A673 (cell line): Measurements from ENCODE around the gene ACSL5. TPM values are rescaled to one million over a fixed set of nuclear protein-coding genes. Genes with fewer than 3 reads are reported as not detected.

Source experiments
- BruUV-seq: library from RNA; stranded (reverse); fragments of 400-500 nt; replicated peaks from 2 replicates; lab custom pipeline; 2021; lab: Mats Ljungman, UMichigan
- CTCF ChIA-PET: fragments of 300-600 bp; sonication (Branson Sonifier 250); formaldehyde crosslinking; loops from one replicate; lab custom pipeline; 2022; ENCODE audit warnings: antibody characterized with exemption; lab: Charles Lee
- POLR2A ChIA-PET: fragments of 300-600 bp; sonication (Branson Sonifier 250); formaldehyde crosslinking; loops from one replicate; lab custom pipeline; 2022; ENCODE audit warnings: antibody characterized with exemption; ENCODE audit not compliant: low non-redundant PET; lab: Charles Lee
- DNase-seq: peaks from one replicate; pipeline ENCODE4 v3.0.0-alpha.2; 2015; ENCODE audit warnings: low spot score
- H3K27ac ChIP-seq: fragments of 200-600 bp; sonication (generic); 2 replicates; pipeline ENCODE4 v1.5.1; 2016; ENCODE audit warnings: mixed run types, low read depth, mild to moderate bottlenecking, mixed read lengths, antibody characterized with exemption, low read length; ENCODE audit not compliant: poor library complexity, severe bottlenecking
- H3K27me3 ChIP-seq: fragments of 200-600 bp; sonication (generic); replicated peaks from 2 replicates; pipeline ENCODE4 v1.6.1; 2017; ENCODE audit warnings: mixed run types, low read depth, mild to moderate bottlenecking, mixed read lengths, antibody characterized with exemption, low read length; ENCODE audit not compliant: insufficient read depth, poor library complexity
- H3K36me3 ChIP-seq: fragments of 200-600 bp; sonication (generic); 2 replicates; pipeline ENCODE4 v1.6.1; 2016; ENCODE audit warnings: mixed run types, mild to moderate bottlenecking, mixed read lengths, antibody characterized with exemption, low read length; ENCODE audit not compliant: insufficient read depth, poor library complexity, severe bottlenecking
- H3K4me1 ChIP-seq: fragments of 200-600 bp; sonication (generic); 2 replicates; pipeline ENCODE4 v1.6.1; 2017; ENCODE audit warnings: mixed run types, mild to moderate bottlenecking, mixed read lengths, antibody characterized with exemption, low read length; ENCODE audit not compliant: insufficient read depth, poor library complexity, severe bottlenecking
- H3K4me3 ChIP-seq: fragments of 200-600 bp; sonication (generic); 2 replicates; pipeline ENCODE4 v1.5.1; 2016; ENCODE audit warnings: low read depth, mixed run types, mild to moderate bottlenecking, mixed read lengths, low read length; ENCODE audit not compliant: poor library complexity, severe bottlenecking
- H3K9me3 ChIP-seq: fragments of 200-600 bp; sonication (generic); 2 replicates; pipeline ENCODE4 v1.6.1; 2016; ENCODE audit warnings: mixed run types, low read depth, mild to moderate bottlenecking, mixed read lengths, antibody characterized with exemption, low read length; ENCODE audit not compliant: poor library complexity, severe bottlenecking
- CTCF ChIP-seq: fragments of 300-800, 200-600 bp; sonication (generic); conservative IDR thresholded peaks from 2 replicates; pipeline ENCODE4 v1.5.1; 2017; ENCODE audit warnings: low read depth, mild to moderate bottlenecking, antibody characterized with exemption, low read length, moderate library complexity, mixed read lengths
- EZH2 ChIP-seq: fragments of 200-600 bp; sonication (generic); IDR thresholded peaks from 2 replicates; pipeline ENCODE4 v1.6.1; 2017; ENCODE audit warnings: borderline replicate concordance, low read depth, mild to moderate bottlenecking, mixed read lengths, antibody characterized with exemption, low read length; ENCODE audit not compliant: poor library complexity, severe bottlenecking
- intact Hi-C: fragments of 100-400 bp; cut with micrococcal nuclease; formaldehyde crosslinking; loops from one replicate; pipeline ENCODE4 v1.10.0; 2022; ENCODE audit not compliant: unreplicated experiment
- total RNA-seq: library from RNA; stranded (reverse); gene quantifications from 2 replicates; pipeline ENCODE4 v1.2.3, GENCODE V29; 2021

ACSL5 gene
- total RNA-seq, 1 experiment from 2014 or later: 1.0 TPM

GRCh38 chr10:112393827-112394226, 19.9 kb downstream of the ACSL5 start:
- CTCF ChIA-PET: no interaction called here

GRCh38 chr10:112394475-112394875, 20.6 kb downstream of the ACSL5 start:
- peaks cover 9% of the 10 kb centered on the region for H3K4me1 ChIP-seq
- ChIA-PET POLR2A (no interaction called here), CTCF (no interaction called here)
- H3K36me3 ChIP-seq: no peaks in the 10 kb centered on the region
- H3K4me3 ChIP-seq: no peak overlapping the region
- no peaks in the 10 kb centered on the region for H3K27me3 ChIP-seq
- no peak for TF ChIP-seq EZH2
- no peak for TF ChIP-seq CTCF
- intact Hi-C loops: no loop called here
- no peak for DNase-seq
- H3K9me3 ChIP-seq: no peaks in the 10 kb centered on the region
- no TSS peak for BruUV-seq
- no peak overlapping the region for H3K27ac ChIP-seq

More at GRCh38 chr10:112393827-112394226, 19.9 kb downstream of the ACSL5 start:
- Histone ChIP-seq H3K9me3 (no peaks in the 10 kb centered on the region), H3K27ac (no peak overlapping the region), H3K4me1 (peaks cover 12% of the 10 kb centered on the region), H3K27me3 (no peaks in the 10 kb centered on the region), H3K4me3 (no peak overlapping the region), H3K36me3 (no peaks in the 10 kb centered on the region)
- TF ChIP-seq CTCF (no peak), EZH2 (no peak)
- DNase-seq: no peak
- intact Hi-C loops: no loop called here
- POLR2A ChIA-PET: no interaction called here
- BruUV-seq: no TSS peak

GRCh38 chr10:112395809-112396530, 22.1 kb downstream of the ACSL5 start:
- Histone ChIP-seq H3K9me3 (no peaks in the 10 kb centered on the region), H3K4me3 (no peak overlapping the region), H3K27ac (no peak overlapping the region), H3K27me3 (no peaks in the 10 kb centered on the region), H3K36me3 (no peaks in the 10 kb centered on the region), H3K4me1 (no peaks in the 10 kb centered on the region)
- intact Hi-C loops: no loop called here
- ChIA-PET POLR2A (no interaction called here), CTCF (no interaction called here)
- BruUV-seq: no TSS peak
- DNase-seq: no peak
- no peak for TF ChIP-seq CTCF
- no peak for TF ChIP-seq EZH2
